MM.1S (cell line): ENCODE data around the gene NELL1.

Source experiments
- DNase-seq: peaks from one replicate; pipeline ENCODE4 v3.0.0-alpha.2; 2015
- H2AFZ ChIP-seq: fragments of 300-600 bp; sonication (generic); 2 replicates; pipeline ENCODE4 v1.6.0; 2016; ENCODE audit warnings: antibody characterized with exemption, low read length
- H3F3A ChIP-seq: fragments of 300-600 bp; sonication (generic); 2 replicates; pipeline ENCODE4 v1.6.1; 2016; ENCODE audit warnings: mild to moderate bottlenecking, antibody characterized with exemption, low read length, moderate library complexity, mixed read lengths; ENCODE audit not compliant: insufficient read depth
- H3K27ac ChIP-seq: fragments of 300-600 bp; sonication (generic); 2 replicates; pipeline ENCODE4 v1.5.1; 2016; ENCODE audit warnings: mild to moderate bottlenecking, low read length
- H3K27me3 ChIP-seq: fragments of 300-600 bp; sonication (generic); replicated peaks from 2 replicates; pipeline ENCODE4 v1.6.0; 2016; ENCODE audit warnings: low read length; ENCODE audit not compliant: insufficient read depth
- H3K36me3 ChIP-seq: fragments of 300-600 bp; sonication (generic); replicated peaks from 2 replicates; pipeline ENCODE4 v1.6.1; 2016; ENCODE audit warnings: mild to moderate bottlenecking, low read length, mixed read lengths; ENCODE audit not compliant: insufficient read depth
- H3K4me1 ChIP-seq: fragments of 300-600 bp; sonication (generic); 2 replicates; pipeline ENCODE4 v1.6.1; 2016; ENCODE audit warnings: low read length, mixed read lengths
- H3K4me2 ChIP-seq: fragments of 300-600 bp; sonication (generic); 2 replicates; pipeline ENCODE4 v1.6.0; 2016; ENCODE audit warnings: low read depth, low read length
- H3K4me3 ChIP-seq: fragments of 300-600 bp; sonication (generic); 2 replicates; pipeline ENCODE4 v1.5.1; 2016; ENCODE audit warnings: low read length, mixed read lengths
- H3K79me2 ChIP-seq: fragments of 300-600 bp; sonication (generic); 2 replicates; pipeline ENCODE4 v1.6.1; 2016; ENCODE audit warnings: mixed run types, low read length, mixed read lengths
- H3K9ac ChIP-seq: fragments of 300-600 bp; sonication (generic); 2 replicates; pipeline ENCODE4 v1.6.1; 2016; ENCODE audit warnings: low read length, mixed read lengths
- H3K9me2 ChIP-seq: fragments of 300-600 bp; sonication (generic); replicated peaks from 2 replicates; pipeline ENCODE4 v1.6.1; 2016; ENCODE audit warnings: mild to moderate bottlenecking, low read length, mixed read lengths; ENCODE audit not compliant: insufficient read depth
- H3K9me3 ChIP-seq: fragments of 300-600 bp; sonication (generic); replicated peaks from 2 replicates; pipeline ENCODE4 v1.6.1; 2016; ENCODE audit warnings: mild to moderate bottlenecking, low read length, mixed read lengths; ENCODE audit not compliant: insufficient read depth
- H4K20me1 ChIP-seq: fragments of 300-600 bp; sonication (generic); 2 replicates; pipeline ENCODE4 v1.6.1; 2016; ENCODE audit warnings: mild to moderate bottlenecking, low read length, moderate library complexity, mixed read lengths; ENCODE audit not compliant: insufficient read depth
- CTCF ChIP-seq: fragments of 300-600 bp; sonication (generic); IDR thresholded peaks from 2 replicates; pipeline ENCODE4 v1.5.1; 2016; ENCODE audit warnings: antibody characterized with exemption, low read length, mixed read lengths
- EZH2 ChIP-seq: fragments of 300-600 bp; sonication (generic); optimal IDR thresholded peaks from 2 replicates; pipeline ENCODE3; 2017; ENCODE audit warnings: low read depth, mild to moderate bottlenecking, antibody characterized with exemption, low read length, mixed read lengths
- EZH2phosphoT487 ChIP-seq: fragments of 300-600 bp; sonication (generic); IDR thresholded peaks from 2 replicates; pipeline ENCODE4 v1.6.1; 2018; ENCODE audit warnings: antibody characterized with exemption, low read length

The NELL1 gene

GRCh38 chr11:20835561-20835960, 166.2 kb downstream of the NELL1 start:
- TF ChIP-seq EZH2phosphoT487 (no peak), CTCF (no peak), EZH2 (no peak)
- no peaks in the 10 kb centered on the region for H4K20me1 ChIP-seq
- H3K9me3 ChIP-seq: no peaks in the 10 kb centered on the region
- H3F3A ChIP-seq: no peaks in the 10 kb centered on the region
- H2AFZ ChIP-seq: no peak overlapping the region
- H3K27ac ChIP-seq: no peak overlapping the region
- no peak overlapping the region for H3K4me3 ChIP-seq
- no peak overlapping the region for H3K4me2 ChIP-seq
- no peak for DNase-seq
- H3K9me2 ChIP-seq: no peaks in the 10 kb centered on the region
- no peaks in the 10 kb centered on the region for H3K36me3 ChIP-seq
- H3K4me1 ChIP-seq: no peaks in the 10 kb centered on the region
- no peaks in the 10 kb centered on the region for H3K27me3 ChIP-seq
- no peak overlapping the region for H3K9ac ChIP-seq
- no peaks in the 10 kb centered on the region for H3K79me2 ChIP-seq

- Histone ChIP-seq H3K27me3 (no peaks in the 10 kb centered on the region), H3K9ac (no peak overlapping the region), H2AFZ (no peak overlapping the region), H3K36me3 (no peaks in the 10 kb centered on the region), H3F3A (no peaks in the 10 kb centered on the region), H3K4me3 (no peak overlapping the region), H3K79me2 (no peaks in the 10 kb centered on the region), H3K4me1 (no peaks in the 10 kb centered on the region), H4K20me1 (no peaks in the 10 kb centered on the region), H3K9me2 (no peaks in the 10 kb centered on the region), H3K4me2 (no peak overlapping the region), H3K9me3 (no peaks in the 10 kb centered on the region), H3K27ac (no peak overlapping the region)
- no peak for TF ChIP-seq CTCF
- TF ChIP-seq EZH2phosphoT487: no peak
- no peak for TF ChIP-seq EZH2
- no peak for DNase-seq
Measured at GRCh38 chr11:20839231-20839630, 169.8 kb downstream of the NELL1 start.

GRCh38 chr11:20840341-20840740, 171.0 kb downstream of the NELL1 start:
- Histone ChIP-seq H3K9me2 (no peaks in the 10 kb centered on the region), H3K27me3 (no peaks in the 10 kb centered on the region), H3K4me1 (no peaks in the 10 kb centered on the region), H3K4me3 (no peak overlapping the region), H3K9me3 (no peaks in the 10 kb centered on the region), H3K79me2 (no peaks in the 10 kb centered on the region), H3F3A (no peaks in the 10 kb centered on the region), H3K27ac (no peak overlapping the region), H2AFZ (no peak overlapping the region), H3K9ac (no peak overlapping the region), H3K36me3 (no peaks in the 10 kb centered on the region), H4K20me1 (no peaks in the 10 kb centered on the region), H3K4me2 (no peak overlapping the region)
- TF ChIP-seq EZH2: no peak
- no peak for TF ChIP-seq CTCF
- TF ChIP-seq EZH2phosphoT487: no peak
- no peak for DNase-seq
